GM03348 (cell line): Measurements from ENCODE around the gene NAA40.
A peak's percentile ranks its signal among the peaks of the same experiment; 100 is the strongest.

Experiments used
- DNase-seq: peaks from one replicate; pipeline ENCODE4 v3.0.0; 2012; ENCODE audit warnings: low spot score

Gene NAA40

DNA sequence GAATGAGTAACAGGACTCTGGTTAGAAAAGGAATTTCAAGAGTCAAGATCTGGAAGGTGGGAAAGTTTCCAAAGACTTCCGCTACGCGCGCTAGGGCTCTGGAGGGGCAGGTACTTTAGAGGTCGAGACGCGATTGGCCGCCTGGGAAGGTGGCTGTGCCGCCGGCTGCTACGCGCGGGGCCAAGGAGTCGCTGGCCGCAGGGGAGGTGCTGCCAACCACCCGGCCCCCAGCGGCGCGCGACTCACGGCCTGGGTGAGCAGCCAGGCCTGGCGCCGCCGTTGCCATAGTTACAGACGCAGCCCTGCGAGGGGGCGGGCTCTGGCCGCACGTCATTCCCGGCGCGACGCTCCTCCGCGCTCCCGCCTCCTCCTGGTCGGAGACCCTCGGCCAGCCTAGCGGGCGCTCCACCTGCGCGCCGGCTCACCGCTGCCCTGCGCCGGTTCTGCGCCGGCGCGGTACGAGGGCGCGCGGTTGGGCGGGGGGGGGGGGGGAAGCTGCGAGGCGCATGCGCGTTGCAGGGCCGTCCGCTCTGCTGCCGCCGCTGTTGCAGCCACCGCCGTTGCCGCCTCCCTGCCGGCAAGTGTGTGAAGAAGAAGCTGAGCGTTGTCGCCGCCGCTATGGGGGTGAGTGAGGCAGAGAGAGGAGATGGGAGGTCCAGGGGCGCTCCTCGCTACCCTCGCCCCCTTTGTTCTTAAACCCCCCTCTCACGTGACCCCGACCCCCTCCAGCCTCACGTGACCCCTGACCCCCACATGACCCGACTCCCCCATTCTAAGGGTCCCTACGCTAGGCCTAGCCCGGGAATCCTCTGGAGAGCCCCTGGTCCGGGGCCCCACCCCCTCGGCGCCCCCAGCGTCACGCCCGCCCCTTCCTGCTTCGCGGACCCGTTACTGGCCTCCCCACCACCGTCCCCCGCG, at the start of gene NAA40:
Gene NAA40, plus strand, starts transcription at position 524 of the 918 bp plus-strand sequence. Its CDS starts 95 bp downstream, at position 619.
- DNase-seq: peak; percentile 100

DNA sequence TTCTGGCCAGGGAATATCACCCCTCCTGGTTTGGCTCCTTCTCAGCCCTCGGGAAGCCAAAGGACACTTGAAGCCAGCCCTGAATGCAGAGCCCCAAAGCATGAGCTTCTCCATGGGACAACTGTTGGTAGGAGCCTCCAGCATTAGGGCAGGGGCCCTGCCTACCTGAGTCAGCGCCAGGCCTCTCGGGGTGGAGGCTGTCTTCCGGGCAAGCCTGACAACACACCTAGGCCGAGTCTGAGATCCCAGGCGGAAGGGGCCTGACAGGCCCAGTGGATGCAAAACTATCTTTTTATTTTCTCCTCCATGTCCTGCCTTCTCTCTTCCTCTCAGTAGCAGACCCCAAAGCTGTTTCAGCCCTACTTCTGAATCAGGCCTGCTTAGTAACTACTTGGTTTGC, 49.5 kb upstream of the NAA40 start:
- no peak for DNase-seq

DNA sequence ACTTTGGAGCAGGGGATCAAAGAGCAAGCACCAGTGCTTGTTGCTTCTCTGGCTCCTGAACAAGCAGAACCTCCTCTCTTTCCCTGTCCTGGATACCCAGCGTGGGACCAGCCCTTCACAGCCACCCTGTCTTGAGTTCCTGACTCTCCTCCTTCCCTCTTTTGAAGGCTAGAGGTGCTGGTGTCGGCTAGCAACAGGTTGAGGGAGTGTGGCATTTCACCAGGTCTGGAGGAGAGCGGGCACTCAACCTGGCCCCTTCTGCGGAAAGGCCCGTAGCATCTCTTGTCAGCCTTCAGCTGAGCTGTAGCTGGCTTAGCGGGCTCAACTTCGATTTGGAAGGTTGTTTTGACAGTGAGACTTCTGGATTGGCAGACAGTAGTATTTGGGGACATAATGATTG, 48.4 kb upstream of the NAA40 start:
- DNase-seq: no peak

DNA sequence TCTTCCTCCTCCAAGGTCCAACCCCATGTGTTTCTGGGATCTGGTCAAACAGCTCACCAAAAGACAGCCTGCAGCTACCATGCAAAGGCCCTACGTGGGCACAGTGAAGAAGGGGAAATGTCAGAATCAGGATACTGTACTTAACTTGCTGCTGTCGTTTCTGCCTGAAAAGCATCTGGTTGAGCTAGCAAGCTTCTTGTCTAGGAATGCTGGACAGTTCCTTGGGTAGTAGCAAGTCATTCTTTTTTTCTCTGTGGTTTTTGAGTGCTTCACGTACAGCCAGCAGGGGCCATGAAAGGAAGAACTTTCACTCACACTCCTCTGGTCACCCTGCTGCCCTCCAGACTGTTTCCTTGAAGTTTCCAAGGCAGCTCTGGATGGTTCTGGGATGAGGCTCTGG, 46.6 kb upstream of the NAA40 start:
- no peak for DNase-seq

DNA sequence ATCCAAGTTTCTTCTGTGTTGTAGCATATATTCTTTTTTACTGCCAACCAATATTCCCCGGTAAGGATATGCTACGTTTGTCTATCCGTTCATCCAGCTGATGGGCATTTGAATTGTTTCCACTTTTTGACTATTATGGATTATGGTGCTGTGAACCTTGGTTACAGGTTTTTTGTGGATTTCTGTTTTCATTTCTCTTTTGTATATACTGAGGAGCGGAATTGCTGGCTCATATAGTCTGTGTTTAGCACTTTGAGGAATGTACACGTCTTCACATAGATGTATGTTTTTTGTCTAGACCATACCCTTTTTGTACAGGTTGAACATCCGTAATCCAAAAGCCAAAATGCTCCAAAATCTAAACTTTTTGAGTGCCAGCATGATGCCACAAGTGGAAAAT, 45.4 kb upstream of the NAA40 start:
- no peak for DNase-seq

DNA sequence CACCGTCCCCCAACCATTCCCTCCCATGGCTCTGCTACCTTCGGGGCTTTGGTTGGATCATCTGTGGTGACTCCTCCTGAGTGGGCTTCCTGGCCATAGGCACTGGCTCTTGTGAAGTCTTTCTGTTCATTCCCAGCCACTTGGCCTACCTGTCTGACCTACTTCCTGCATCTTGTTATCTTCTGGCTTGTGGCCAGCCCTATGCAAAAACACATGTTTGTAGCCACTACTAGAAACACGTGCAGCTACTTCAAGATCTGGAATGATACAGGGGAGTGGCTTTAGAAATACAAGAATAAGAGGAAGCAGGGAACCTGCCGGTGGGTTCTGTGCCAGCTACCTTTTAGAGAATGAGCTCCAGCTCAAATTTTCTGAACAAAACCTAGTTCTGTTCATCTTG, 42.7 kb upstream of the NAA40 start:
- no peak for DNase-seq

DNA sequence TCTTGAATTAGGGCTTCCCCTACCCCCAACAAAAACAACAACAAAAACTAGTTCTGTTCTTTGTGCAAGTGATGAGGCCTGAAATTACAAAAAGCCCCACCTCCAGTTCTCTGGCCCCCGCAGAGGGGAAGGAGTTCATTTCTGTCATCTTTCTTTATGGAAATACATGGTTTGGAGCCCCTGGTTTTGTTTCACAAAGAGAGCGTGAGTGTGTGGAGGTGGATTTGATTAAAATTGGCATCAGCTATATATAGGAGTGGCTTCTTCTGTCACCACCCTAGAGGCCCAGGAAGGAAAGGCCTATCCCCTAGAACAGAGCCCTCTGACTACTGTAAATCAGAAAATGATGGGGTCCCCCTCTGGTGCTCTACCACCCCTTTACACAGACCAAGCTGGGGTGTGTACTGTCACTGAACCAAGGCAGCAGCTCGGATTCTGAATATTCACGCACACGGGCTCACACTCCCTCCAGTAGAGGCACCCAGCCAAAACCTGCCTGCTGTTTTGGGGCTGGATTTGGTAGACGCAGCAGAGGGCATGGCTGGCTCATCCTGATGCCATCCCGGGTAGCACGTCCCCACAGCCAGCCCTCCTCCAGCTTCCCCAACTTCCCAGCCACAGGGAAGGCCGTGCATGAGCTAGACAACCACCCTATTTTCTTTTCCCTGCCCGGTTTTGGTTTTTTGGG, 41.2 kb upstream of the NAA40 start:
- DNase-seq: no peak

DNA sequence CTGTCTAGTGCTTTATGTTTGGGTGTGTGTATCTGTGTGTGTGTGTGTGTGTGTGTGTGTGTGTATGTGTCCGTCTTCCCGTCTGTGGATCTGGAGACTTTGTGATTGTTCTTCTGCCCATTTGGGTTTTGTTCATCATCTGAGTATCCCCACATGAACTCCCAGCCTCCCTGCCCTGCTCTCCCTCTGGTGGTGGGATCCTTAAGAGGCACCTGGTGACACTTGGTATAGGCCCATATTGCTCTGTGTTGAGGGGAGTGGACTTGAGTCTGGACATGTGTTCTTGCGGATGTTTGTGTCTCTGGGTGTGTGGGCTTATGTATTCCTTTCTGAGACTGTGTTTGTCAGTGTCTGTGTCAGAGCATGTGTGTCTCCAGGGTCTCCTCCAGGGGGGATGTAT, 37.1 kb upstream of the NAA40 start:
- no peak for DNase-seq

DNA sequence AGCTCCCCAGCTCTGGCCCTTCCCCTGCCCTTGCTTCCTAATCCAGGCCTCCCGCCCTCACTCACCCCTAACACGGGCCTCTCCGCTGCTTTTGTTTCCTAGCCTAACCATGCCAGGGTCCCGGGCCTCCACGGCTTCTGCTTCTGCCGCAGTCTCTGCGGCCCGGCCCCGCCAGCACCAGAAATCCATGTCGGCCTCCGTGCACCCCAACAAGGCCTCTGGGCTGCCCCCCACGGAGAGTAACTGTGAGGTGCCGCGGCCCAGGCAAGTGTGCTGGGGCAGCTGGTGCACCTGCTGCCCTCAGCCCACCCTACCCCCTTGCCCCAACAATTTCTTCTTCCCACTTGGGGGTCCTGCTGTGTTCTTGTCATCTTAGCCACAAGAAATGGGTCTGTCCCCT, 34.9 kb upstream of the NAA40 start:
- DNase-seq: no peak

DNA sequence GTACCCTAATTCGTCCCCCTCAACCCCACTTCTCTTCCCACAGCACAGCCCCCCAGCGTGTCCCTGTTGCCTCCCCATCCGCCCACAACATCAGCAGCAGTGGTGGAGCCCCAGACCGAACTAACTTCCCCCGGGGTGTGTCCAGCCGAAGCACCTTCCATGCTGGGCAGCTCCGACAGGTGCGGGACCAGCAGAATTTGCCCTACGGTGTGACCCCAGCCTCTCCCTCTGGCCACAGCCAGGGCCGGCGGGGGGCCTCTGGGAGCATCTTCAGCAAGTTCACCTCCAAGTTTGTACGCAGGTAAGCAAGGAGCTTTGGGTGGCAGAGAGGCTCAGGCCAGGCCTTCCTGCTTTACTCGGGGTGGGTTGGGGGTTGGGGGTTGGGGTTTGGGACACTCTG, 34.1 kb upstream of the NAA40 start:
- no peak for DNase-seq

DNA sequence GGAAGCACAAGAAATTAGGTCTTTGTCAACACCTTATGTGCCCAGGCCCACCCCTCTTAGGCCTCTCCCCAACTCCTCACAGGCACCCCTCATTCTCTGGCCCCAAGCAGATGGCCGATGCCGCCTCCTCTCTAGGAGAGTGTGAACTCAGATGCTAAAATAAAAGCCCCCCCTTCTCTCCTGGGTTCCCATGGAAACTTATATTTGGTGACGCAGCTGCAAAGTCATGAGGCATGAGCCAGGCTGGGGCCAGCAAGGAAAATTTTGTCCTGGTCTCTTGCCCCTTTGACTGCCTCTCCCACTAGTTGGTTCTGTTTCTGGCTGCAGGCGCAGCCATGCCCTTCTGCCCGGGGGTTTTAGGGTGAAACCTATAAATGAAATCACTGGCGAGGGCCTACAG, 33.6 kb upstream of the NAA40 start:
- DNase-seq: no peak

DNA sequence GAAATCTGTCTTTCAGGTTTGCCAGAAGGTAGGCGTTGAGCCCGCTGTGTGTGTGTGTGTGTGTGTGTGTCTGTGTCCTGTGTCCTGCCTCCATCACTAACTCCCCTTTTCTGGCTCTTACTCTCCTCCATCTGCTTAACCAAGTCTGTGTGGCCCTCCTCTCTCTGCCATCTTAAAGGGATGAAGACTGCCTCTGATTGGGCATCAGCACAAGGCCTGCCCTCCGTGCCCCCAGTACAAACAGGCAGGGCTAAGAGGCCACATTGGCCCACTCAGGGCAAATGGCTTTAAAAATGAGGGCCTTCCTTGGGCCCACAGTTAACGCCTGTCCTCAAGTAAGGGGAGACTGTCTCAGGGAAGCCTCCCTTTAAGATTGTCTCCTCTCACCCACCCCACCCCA, 32.7 kb upstream of the NAA40 start:
- no peak for DNase-seq

DNA sequence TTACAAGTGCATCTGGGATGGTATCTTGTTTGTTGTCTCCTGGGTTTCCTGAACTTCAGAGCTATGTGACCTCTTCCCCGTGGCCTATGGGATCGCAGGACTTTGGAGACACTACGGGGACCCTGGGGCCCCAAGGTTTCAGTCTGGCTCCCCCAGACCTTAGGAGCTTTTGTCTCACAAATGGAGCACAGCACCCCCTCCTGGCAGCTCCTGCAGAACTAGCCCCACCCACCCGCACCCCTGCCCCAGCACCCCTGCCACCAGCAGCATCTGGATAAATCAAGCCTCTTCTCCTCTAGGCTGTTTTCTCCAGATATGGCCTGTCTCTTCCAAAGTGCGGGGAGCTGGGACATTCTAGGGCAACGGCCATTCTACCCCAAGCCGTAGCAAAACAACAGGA, 32.2 kb upstream of the NAA40 start:
- DNase-seq: peak; percentile 54

DNA sequence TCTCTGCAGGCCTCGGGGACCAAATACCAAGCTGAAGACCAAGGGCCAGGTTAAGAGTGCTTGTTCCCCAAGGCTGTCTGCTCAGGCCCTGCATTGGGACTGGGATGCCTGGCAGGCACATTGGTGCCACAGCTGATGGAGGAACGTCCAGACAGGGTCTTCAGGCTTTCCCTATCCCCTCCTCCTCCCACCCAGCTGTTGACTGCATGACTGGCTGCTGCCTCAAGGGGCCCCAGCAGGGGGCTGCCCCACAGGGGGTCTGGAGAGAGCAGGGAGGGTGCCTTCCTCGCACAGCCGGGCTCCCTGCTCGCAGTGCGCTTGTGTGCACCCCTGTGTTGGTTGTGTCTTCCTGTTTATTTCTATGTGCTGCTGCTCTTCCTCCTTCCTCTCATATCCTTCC, 31.7 kb upstream of the NAA40 start:
- DNase-seq: no peak

DNA sequence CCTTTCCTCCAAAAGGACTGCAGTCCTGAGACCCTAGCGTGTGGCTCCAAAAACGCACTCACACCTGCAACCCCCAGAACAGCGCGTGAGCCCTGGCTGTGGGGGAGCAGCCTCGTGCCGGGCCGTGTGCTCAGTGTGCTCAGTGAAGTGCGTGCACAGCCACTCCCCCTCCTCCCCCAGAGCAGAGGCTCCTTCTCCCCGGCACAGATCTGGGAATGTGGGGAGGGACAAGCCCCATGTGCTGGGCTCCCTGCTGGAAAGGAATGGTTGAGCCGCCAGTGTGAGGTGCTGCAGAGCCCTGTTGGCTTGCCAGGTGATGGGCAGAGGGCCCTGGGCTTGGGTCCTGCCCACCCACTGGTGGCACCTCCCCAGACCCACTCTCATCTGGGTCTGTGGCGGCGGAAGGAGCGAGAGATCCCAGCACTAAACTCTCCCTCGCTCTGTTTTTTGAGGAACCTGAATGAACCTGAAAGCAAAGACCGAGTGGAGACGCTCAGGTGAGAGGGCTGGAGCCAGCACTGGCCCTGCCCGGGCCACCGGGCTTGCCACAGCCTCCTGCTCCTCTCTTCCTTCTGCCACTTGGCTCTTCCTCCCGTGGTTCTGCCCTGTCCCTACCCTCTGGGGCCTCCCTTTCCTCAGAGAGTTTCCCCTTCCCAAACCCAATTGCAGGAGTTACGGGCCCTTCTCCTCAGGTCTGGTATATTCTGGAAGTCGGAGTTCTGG, 30.8 kb upstream of the NAA40 start:
- DNase-seq: no peak

DNA sequence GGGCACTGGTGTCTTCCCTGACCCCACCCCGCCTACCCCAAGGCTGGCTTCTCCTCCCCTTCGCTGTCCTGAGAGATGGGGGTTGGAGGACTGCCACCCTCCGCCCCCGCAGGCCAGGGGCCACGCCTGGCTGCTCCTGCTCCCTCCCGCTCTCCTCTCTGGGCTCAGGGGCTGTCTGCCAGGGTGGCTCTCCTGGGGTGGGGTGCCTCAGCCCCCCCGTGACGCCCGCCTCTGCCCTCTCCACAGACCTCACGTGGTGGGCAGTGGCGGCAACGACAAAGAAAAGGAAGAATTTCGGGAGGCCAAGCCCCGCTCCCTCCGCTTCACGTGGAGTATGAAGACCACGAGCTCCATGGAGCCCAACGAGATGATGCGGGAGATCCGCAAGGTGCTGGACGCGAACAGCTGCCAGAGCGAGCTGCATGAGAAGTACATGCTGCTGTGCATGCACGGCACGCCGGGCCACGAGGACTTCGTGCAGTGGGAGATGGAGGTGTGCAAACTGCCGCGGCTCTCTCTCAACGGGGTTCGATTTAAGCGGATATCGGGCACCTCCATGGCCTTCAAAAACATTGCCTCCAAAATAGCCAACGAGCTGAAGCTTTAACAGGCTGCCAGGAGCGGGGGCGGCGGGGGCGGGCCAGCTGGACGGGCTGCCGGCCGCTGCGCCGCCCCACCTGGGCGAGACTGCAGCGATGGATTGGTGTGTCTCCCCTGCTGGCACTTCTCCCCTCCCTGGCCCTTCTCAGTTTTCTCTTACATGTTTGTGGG, 30.0 kb upstream of the NAA40 start:
- DNase-seq: no peak

DNA sequence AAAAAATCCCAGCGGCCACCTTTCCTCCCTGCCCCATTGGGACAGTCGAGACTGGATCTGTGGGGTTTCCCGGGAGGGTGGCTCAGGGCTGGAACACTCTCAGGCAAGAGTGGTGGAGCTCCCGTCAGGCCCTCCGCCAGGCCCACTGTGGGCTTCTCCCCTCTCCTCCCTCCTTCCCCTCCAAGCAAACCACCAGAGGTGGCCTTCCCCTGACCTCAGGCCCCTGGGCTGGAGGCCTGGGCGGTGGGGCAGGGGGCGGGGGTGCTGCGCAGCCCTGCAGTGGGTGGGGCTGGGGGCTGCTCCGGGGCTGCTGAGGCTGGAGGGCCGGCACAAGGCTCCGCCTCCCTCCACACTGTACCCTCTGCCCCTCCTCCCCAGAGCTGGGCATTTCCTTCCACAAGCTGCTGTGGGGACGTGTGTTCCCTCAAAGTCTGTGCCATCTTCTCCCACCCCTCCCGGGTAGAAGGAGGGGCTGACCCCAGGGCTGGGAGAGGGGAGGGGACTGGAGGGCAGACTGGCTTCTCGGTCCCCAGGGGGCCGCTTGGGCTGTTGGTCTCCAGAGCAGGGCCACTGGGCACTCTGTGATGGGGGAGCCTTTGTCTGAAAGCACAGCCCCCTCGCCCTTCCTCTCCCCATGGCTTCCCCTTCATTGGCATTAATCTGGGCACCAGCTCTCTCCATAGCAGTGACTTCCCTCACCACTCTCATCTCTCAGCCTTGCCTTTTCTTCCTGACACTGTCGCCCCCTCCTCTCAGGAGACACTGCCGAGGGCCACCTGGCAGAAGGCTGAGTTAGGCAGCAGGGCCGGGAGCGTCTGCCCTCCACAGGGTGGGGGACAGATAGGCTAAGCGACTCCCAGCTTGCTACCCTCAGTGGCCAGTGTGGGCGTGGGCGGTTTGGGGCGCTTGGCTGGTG, 29.0 kb upstream of the NAA40 start:
- DNase-seq: no peak

DNA sequence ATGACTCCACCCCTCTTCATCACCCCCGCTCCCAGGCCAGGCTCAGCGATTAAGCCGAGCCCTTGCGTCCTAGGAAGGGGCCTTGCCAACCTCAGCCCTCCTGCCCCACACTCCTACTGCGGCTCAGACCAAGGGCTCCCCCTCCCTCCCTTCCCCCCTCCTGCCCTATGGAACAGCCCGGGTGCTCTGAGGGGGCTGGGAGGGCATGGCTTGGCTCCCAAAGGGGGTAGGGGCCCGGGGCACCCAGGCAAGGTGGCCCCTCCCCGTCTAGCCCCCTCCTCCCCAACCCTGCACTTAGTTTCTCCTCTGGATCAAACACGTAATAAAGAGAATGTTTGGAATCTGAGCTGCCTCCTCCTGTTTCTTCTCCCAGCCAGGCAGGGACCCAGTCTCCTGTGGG, 28.1 kb upstream of the NAA40 start:
- no peak for DNase-seq

DNA sequence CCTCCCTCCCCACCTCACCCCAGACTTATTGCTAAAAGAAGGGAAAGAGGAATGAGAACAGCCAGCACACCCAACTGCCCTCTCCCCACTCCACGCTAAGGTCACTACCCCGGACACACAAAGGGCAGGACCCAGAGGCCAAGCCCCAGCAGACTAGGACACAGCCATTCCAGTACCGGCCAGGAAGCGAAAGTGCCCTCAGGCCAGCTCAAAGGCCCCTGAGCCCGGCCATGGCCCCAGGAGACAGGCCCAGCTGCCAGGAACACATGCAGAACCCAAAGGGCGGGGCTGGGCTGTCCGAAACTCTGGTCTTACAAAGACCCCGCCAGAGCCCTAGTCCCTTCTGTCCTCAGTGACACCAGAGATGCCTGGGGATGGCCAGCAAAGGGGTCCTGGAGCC, 27.4 kb upstream of the NAA40 start:
- no peak for DNase-seq

DNA sequence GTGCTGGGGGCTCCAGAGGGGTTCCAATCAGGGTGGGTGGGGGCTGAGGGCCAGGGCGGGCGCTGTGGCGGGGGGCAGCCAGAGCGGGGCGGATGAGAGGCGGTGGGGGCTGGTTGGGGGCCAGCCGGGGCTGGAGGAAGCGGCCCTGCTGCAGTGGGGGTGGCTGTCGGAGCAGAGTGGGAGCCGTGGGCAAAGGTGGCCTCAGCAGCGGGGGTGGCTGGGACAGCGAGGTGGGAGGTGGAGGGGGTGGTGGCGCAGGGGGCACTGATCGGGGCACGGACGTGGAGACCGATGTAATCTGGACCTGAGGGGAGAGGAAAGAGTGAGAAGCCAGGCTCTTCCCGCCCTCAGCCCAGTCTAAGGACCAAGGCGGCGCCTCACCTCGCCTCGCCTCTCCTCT, 26.9 kb upstream of the NAA40 start:
- no peak for DNase-seq

DNA sequence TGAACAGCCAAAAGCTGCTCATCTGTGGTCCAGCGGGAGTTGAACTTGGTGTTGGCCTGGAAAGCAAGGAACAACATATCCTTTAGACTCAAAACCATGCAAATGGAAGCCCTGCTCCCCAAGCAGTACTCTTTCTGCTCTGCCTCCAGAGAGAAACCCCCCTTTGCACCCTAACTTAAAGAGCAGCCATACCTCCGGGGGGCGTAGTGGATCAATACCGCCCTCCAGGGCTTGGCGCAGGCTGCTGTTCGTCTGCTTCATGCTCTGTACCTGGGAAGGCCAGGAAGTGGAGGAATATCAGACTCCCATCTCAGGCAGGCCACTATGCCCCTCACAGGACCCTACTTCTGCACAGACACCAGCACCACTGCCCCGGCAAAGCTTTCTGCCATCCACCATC, 26.1 kb upstream of the NAA40 start:
- DNase-seq: no peak
